Measurements from ENCODE around the gene XYLT1. TPM values are rescaled to one million over a fixed set of nuclear protein-coding genes. Genes with fewer than 3 reads are reported as not detected.

XYLT1 gene
- total RNA-seq, 1 experiment from 2014 or later = 7.6 TPM

GRCh38 chr16:17251496-17251895 lies 219.3 kb downstream of the XYLT1 start:
- H3K4me3 ChIP-seq (ENCODE audit: insufficient read depth, low read depth, low read length) = no peak overlapping the region
- no peak for DNase-seq

GRCh38 chr16:17246974-17247732 lies 223.6 kb downstream of the XYLT1 start:
- Histone ChIP-seq H3K4me3 (ENCODE audit: insufficient read depth, low read depth, low read length) (no peak overlapping the region), H3K36me3 (replicated peaks; ENCODE audit: control insufficient read depth, insufficient read depth, low read length) (no peaks in the 10 kb centered on the region)

More at GRCh38 chr16:17251496-17251895, 219.3 kb downstream of the XYLT1 start:
- Histone ChIP-seq H3K36me3 (replicated peaks; ENCODE audit: control insufficient read depth, insufficient read depth, low read length) (no peaks in the 10 kb centered on the region), H3K27me3 (ENCODE audit: control insufficient read depth, insufficient read depth, low read length) (no peaks in the 10 kb centered on the region)

GRCh38 chr16:17246268-17246885 lies 224.4 kb downstream of the XYLT1 start:
- no peaks in the 10 kb centered on the region for H3K27me3 ChIP-seq (ENCODE audit: control insufficient read depth, insufficient read depth, low read length)
- DNase-seq = no peak
- no peak overlapping the region for H3K4me3 ChIP-seq (ENCODE audit: insufficient read depth, low read depth, low read length)
- H3K36me3 ChIP-seq (replicated peaks; ENCODE audit: control insufficient read depth, insufficient read depth, low read length) = no peaks in the 10 kb centered on the region

More at GRCh38 chr16:17246974-17247732, 223.6 kb downstream of the XYLT1 start:
- DNase-seq = no peak
- no peaks in the 10 kb centered on the region for H3K27me3 ChIP-seq (ENCODE audit: control insufficient read depth, insufficient read depth, low read length)

GRCh38 chr16:17245776-17246175 lies 225.0 kb downstream of the XYLT1 start:
- Histone ChIP-seq H3K4me3 (ENCODE audit: insufficient read depth, low read depth, low read length) (no peak overlapping the region), H3K27me3 (ENCODE audit: control insufficient read depth, insufficient read depth, low read length) (no peaks in the 10 kb centered on the region)
- no peak for DNase-seq

GRCh38 chr16:17244872-17245551 lies 225.7 kb downstream of the XYLT1 start:
- no peaks in the 10 kb centered on the region for H3K27me3 ChIP-seq (ENCODE audit: control insufficient read depth, insufficient read depth, low read length)
- no peak overlapping the region for H3K4me3 ChIP-seq (ENCODE audit: insufficient read depth, low read depth, low read length)
- no peaks in the 10 kb centered on the region for H3K36me3 ChIP-seq (replicated peaks; ENCODE audit: control insufficient read depth, insufficient read depth, low read length)
- DNase-seq = no peak

More at GRCh38 chr16:17245776-17246175, 225.0 kb downstream of the XYLT1 start:
- H3K36me3 ChIP-seq (replicated peaks; ENCODE audit: control insufficient read depth, insufficient read depth, low read length) = no peaks in the 10 kb centered on the region

- no peak for DNase-seq
- Histone ChIP-seq H3K4me3 (ENCODE audit: insufficient read depth, low read depth, low read length) (no peak overlapping the region), H3K27me3 (ENCODE audit: control insufficient read depth, insufficient read depth, low read length) (no peaks in the 10 kb centered on the region), H3K36me3 (replicated peaks; ENCODE audit: control insufficient read depth, insufficient read depth, low read length) (no peaks in the 10 kb centered on the region)
Observed at GRCh38 chr16:17241264-17241835, 229.4 kb downstream of the XYLT1 start.

- Histone ChIP-seq H3K27me3 (ENCODE audit: control insufficient read depth, insufficient read depth, low read length) (no peaks in the 10 kb centered on the region), H3K4me3 (ENCODE audit: insufficient read depth, low read depth, low read length) (no peak overlapping the region), H3K36me3 (replicated peaks; ENCODE audit: control insufficient read depth, insufficient read depth, low read length) (no peaks in the 10 kb centered on the region)
- no peak for DNase-seq
Observed at GRCh38 chr16:17238285-17239028, 232.3 kb downstream of the XYLT1 start.

- Histone ChIP-seq H3K4me3 (ENCODE audit: insufficient read depth, low read depth, low read length) (no peak overlapping the region), H3K27me3 (ENCODE audit: control insufficient read depth, insufficient read depth, low read length) (no peaks in the 10 kb centered on the region), H3K36me3 (replicated peaks; ENCODE audit: control insufficient read depth, insufficient read depth, low read length) (no peaks in the 10 kb centered on the region)
- DNase-seq = no peak
Observed at GRCh38 chr16:17237350-17237944, 233.3 kb downstream of the XYLT1 start.

GRCh38 chr16:17235147-17235815 lies 235.5 kb downstream of the XYLT1 start:
- H3K36me3 ChIP-seq (replicated peaks; ENCODE audit: control insufficient read depth, insufficient read depth, low read length) = no peaks in the 10 kb centered on the region
- no peak for DNase-seq
- H3K4me3 ChIP-seq (ENCODE audit: insufficient read depth, low read depth, low read length) = no peak overlapping the region
- no peaks in the 10 kb centered on the region for H3K27me3 ChIP-seq (ENCODE audit: control insufficient read depth, insufficient read depth, low read length)

GRCh38 chr16:17233318-17234002 lies 237.3 kb downstream of the XYLT1 start:
- Histone ChIP-seq H3K27me3 (ENCODE audit: control insufficient read depth, insufficient read depth, low read length) (no peaks in the 10 kb centered on the region), H3K36me3 (replicated peaks; ENCODE audit: control insufficient read depth, insufficient read depth, low read length) (no peaks in the 10 kb centered on the region), H3K4me3 (ENCODE audit: insufficient read depth, low read depth, low read length) (no peak overlapping the region)
- DNase-seq = no peak

GRCh38 chr16:17232487-17232886 lies 238.3 kb downstream of the XYLT1 start:
- no peak overlapping the region for H3K4me3 ChIP-seq (ENCODE audit: insufficient read depth, low read depth, low read length)
- no peak for DNase-seq
- H3K27me3 ChIP-seq (ENCODE audit: control insufficient read depth, insufficient read depth, low read length) = no peaks in the 10 kb centered on the region
- H3K36me3 ChIP-seq (replicated peaks; ENCODE audit: control insufficient read depth, insufficient read depth, low read length) = no peaks in the 10 kb centered on the region

GRCh38 chr16:17231972-17232371 lies 238.8 kb downstream of the XYLT1 start:
- no peak for DNase-seq
- Histone ChIP-seq H3K36me3 (replicated peaks; ENCODE audit: control insufficient read depth, insufficient read depth, low read length) (no peaks in the 10 kb centered on the region), H3K27me3 (ENCODE audit: control insufficient read depth, insufficient read depth, low read length) (no peaks in the 10 kb centered on the region), H3K4me3 (ENCODE audit: insufficient read depth, low read depth, low read length) (no peak overlapping the region)

- H3K27me3 ChIP-seq (ENCODE audit: control insufficient read depth, insufficient read depth, low read length) = no peaks in the 10 kb centered on the region
- DNase-seq = no peak
- H3K36me3 ChIP-seq (replicated peaks; ENCODE audit: control insufficient read depth, insufficient read depth, low read length) = no peaks in the 10 kb centered on the region
- no peak overlapping the region for H3K4me3 ChIP-seq (ENCODE audit: insufficient read depth, low read depth, low read length)
Observed at GRCh38 chr16:17230932-17231581, 239.7 kb downstream of the XYLT1 start.
